ENCODE results near the gene SLC35F6. TPM values are rescaled to one million over a fixed set of nuclear protein-coding genes. Genes with fewer than 3 reads are reported as not detected.

The SLC35F6 gene
- total and polyA plus RNA-seq, 9 of the 15 experiments (the other 6 are each of a cell fraction or from before 2014, with no cell fraction given): 11.9 to 47.3 (median 22.5) TPM

GRCh38 chr2:26724784-26725520, 39.1 kb upstream of the SLC35F6 start (continued):
- TF ChIP-seq SMAD1 (IDR thresholded peaks at IDR 0.05; ENCODE audit: low read depth, low read length, partially characterized antibody) (no peak), ZBTB33 (CRISPR knock-in tag; IDR thresholded peaks at IDR 0.05) (peak; percentile 90), KAT2B (IDR thresholded peaks at IDR 0.05; ENCODE audit: low read depth, low read length) (no peak), THRA (IDR thresholded peaks at IDR 0.05) (no peak), RCOR1 (IDR thresholded peaks at IDR 0.05; ENCODE audit: borderline replicate concordance in 1 of 2, low read depth in 2 of 2, low read length in 2 of 2) (peak in 1 of 2 experiments; percentile 31; a peak in 1 of 4 replicates), ZNF583 (CRISPR knock-in tag; IDR thresholded peaks at IDR 0.05) (no peak), FOXP4 (CRISPR knock-in tag; IDR thresholded peaks at IDR 0.05; ENCODE audit: borderline replicate concordance) (no peak), NFE2 (IDR thresholded peaks at IDR 0.05; ENCODE audit: low read depth) (no peak), ZMIZ1 (IDR thresholded peaks at IDR 0.05; ENCODE audit: low read depth in 2 of 2, low read length in 2 of 2) (no peak), KDM1A (IDR thresholded peaks at IDR 0.05) (peak in 1 of 2 experiments; percentile 12; a peak in 1 of 4 replicates), USF1 (CRISPR knock-in tag; IDR thresholded peaks at IDR 0.05) (peak; percentile 63), HCFC1 (IDR thresholded peaks at IDR 0.05; ENCODE audit: low read depth, low read length) (no peak), EZH2 (IDR thresholded peaks at IDR 0.05; ENCODE audit: borderline replicate concordance, low read depth, low read length) (no peak)

All from K562 (cell line).